Measurements from ENCODE around the gene MOCOS. TPM values are rescaled to one million over a fixed set of nuclear protein-coding genes. Genes with fewer than 3 reads are reported as not detected.
A peak's percentile ranks its signal among the peaks of the same experiment; 100 is the strongest.

MOCOS gene
- total and polyA plus RNA-seq, 2 donors (not counting 1 experiment from before 2014, with no cell fraction given), result 0.01 to 0.05 TPM

DNA sequence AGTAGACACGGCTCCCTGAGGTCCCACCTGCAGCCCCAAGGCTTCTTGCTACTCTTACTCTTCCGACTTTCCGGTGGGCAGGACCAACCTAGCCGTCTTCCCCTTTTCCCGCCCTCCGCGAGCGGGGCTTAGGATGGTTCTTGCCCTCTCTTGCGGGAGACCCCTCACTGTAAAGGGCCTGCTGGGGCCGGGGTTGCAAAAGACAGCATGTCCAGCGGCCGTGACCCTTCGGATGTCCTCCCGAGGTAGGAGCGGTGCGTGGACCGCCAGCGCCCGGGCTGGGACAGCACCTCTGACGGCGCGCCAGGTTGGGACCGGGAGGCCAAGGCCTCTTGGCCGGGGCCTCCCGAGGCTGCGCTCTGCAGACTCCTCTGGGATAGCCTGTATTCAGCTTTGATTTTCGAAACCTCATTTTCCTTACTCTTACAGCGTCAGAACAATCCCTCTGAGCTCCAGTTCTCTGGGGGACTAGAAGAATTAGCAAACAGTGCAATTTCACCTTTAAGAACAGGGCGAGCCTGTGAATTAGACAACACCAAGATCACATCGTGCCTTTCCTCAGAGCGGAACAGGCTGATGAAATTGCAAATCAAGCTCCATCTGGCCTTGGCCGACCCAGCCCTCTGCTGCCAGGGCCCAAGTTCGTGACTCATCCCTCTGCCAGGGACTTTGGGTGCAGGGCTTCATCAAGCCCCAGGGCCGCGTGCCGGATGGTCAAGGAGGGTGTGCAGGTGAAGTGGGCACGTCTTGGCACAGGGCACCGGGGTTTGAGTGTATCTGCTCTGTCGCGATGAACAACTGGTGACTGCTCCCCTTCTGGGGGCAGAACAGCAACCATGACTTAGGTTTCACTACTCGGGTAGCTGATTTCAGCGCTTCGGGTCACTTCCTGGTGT, 777 bp downstream of the MOCOS start:
- WGBS (ENCODE audit: insufficient coverage), result 43% methylated on average over 40 of the region's 43 CpGs
- DNase-seq (no peak), ATAC-seq (ENCODE audit: low read depth) (peak; percentile 21)
- peaks cover 31% of the 10 kb centered on the region for H3K27me3 Mint-ChIP-seq
- peak overlapping the region; percentile 83 for H3K9ac ChIP-seq (ENCODE audit: low read length)
- H3K4me3 ChIP-seq (ENCODE audit: control extremely low read depth in 1 of 5, extremely low read depth in 1 of 5, insufficient read depth in 1 of 5, low read depth in 2 of 5, low read length in 4 of 5), result peak overlapping the region; percentile 49 to 92 (median 66)
- no peak overlapping the region for H3K27ac Mint-ChIP-seq
- H2AFZ ChIP-seq (ENCODE audit: insufficient read depth, low read depth, low read length, poor library complexity, severe bottlenecking), result peak overlapping the region; percentile 89
- H3K9me3 ChIP-seq (ENCODE audit: control extremely low read depth in 1 of 3, control insufficient read depth in 2 of 3, insufficient read depth in 1 of 3, low read length in 2 of 3), result peaks cover 0 to 11% (median 0%) of the 10 kb centered on the region in 3 donors
- H3K4me2 ChIP-seq (replicated peaks; ENCODE audit: low read depth, low read length, poor library complexity, severe bottlenecking), result peak overlapping the region; percentile 99
- peaks cover 26 to 31% of the 10 kb centered on the region in 2 donors for H3K4me1 ChIP-seq (ENCODE audit: control insufficient read depth in 2 of 2, insufficient read depth in 2 of 2, low read length in 2 of 2)
- H3K27ac ChIP-seq (ENCODE audit: low read length in 2 of 2), result no peak overlapping the region
- intact Hi-C loops (cut with micrococcal nuclease), result no loop called here
- H3K27me3 ChIP-seq (replicated peaks in 1 of 4; ENCODE audit: control extremely low read depth in 1 of 4, control insufficient read depth in 3 of 4, insufficient read depth in 4 of 4, low read length in 3 of 4), result peaks cover 0 to 22% (median 10%) of the 10 kb centered on the region in 4 experiments
- H3K79me2 ChIP-seq (ENCODE audit: control insufficient read depth, insufficient read depth, low read length), result no peaks in the 10 kb centered on the region
- no peaks in the 10 kb centered on the region for H3K9me3 Mint-ChIP-seq (ENCODE audit: insufficient read depth)
- TF ChIP-seq, protein P1, sequence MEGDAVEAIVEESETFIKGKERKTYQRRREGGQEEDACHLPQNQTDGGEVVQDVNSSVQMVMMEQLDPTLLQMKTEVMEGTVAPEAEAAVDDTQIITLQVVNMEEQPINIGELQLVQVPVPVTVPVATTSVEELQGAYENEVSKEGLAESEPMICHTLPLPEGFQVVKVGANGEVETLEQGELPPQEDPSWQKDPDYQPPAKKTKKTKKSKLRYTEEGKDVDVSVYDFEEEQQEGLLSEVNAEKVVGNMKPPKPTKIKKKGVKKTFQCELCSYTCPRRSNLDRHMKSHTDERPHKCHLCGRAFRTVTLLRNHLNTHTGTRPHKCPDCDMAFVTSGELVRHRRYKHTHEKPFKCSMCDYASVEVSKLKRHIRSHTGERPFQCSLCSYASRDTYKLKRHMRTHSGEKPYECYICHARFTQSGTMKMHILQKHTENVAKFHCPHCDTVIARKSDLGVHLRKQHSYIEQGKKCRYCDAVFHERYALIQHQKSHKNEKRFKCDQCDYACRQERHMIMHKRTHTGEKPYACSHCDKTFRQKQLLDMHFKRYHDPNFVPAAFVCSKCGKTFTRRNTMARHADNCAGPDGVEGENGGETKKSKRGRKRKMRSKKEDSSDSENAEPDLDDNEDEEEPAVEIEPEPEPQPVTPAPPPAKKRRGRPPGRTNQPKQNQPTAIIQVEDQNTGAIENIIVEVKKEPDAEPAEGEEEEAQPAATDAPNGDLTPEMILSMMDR (IDR thresholded peaks at IDR 0.05), result no peak
- no peak for TF ChIP-seq EZH2 (IDR thresholded peaks at IDR 0.05; ENCODE audit: borderline replicate concordance, insufficient read depth, low read depth, low read length, poor library complexity, severe bottlenecking)
- peak overlapping the region; percentile 83 for H3K4me3 Mint-ChIP-seq
- no peaks in the 10 kb centered on the region for H3K36me3 ChIP-seq (replicated peaks in 1 of 2; ENCODE audit: control extremely low read depth in 1 of 2, control insufficient read depth in 1 of 2, extremely low read depth in 1 of 2, insufficient read depth in 2 of 2, low read length in 1 of 2)
- CTCF ChIA-PET, result interaction anchor here (0.5 to 1.3 kb wide), 3 partner anchors 55 to 96 kb away, joined by 3 to 7 read pairs (median 4); no protein-coding TSS in a partner anchor
- POLR2A ChIA-PET, result no interaction called here
- H3K4me1 Mint-ChIP-seq, result peaks cover 36% of the 10 kb centered on the region
- no peaks in the 10 kb centered on the region for H4K20me1 ChIP-seq (ENCODE audit: control insufficient read depth, insufficient read depth, low read length, poor library complexity, severe bottlenecking)

DNA sequence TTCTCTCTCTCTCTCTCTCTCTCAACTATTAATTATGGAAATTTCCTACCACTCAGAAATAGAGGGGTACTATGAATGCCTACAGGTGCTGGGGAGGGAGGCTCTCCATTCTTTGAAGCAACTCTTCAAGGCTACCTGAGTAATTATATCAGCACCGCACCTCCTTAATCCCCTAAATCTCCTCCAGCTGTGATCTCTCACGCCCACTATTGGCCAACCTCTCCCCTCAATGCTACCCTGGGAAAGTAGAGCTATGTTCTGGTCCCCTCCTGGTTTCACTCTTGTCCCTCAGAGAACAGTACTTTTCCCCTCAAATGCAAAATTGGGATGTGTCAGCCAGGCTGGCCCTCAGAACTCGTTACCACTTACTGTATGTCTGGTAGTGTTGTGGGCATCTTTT, 1.6 kb downstream of the MOCOS start:
- POLR2A ChIA-PET, result no interaction called here
- Histone ChIP-seq H3K9ac (ENCODE audit: low read length) (no peak overlapping the region), H4K20me1 (ENCODE audit: control insufficient read depth, insufficient read depth, low read length, poor library complexity, severe bottlenecking) (no peaks in the 10 kb centered on the region), H3K4me1 (ENCODE audit: control insufficient read depth in 2 of 2, insufficient read depth in 2 of 2, low read length in 2 of 2) (peaks cover 26 to 31% of the 10 kb centered on the region in 2 donors), H3K4me3 (ENCODE audit: control extremely low read depth in 1 of 5, extremely low read depth in 1 of 5, insufficient read depth in 1 of 5, low read depth in 2 of 5, low read length in 4 of 5) (no peak overlapping the region), H3K79me2 (ENCODE audit: control insufficient read depth, insufficient read depth, low read length) (no peaks in the 10 kb centered on the region), H3K36me3 (replicated peaks in 1 of 2; ENCODE audit: control extremely low read depth in 1 of 2, control insufficient read depth in 1 of 2, extremely low read depth in 1 of 2, insufficient read depth in 2 of 2, low read length in 1 of 2) (no peaks in the 10 kb centered on the region), H3K9me3 (ENCODE audit: control extremely low read depth in 1 of 3, control insufficient read depth in 2 of 3, insufficient read depth in 1 of 3, low read length in 2 of 3) (peaks cover 0 to 11% (median 0%) of the 10 kb centered on the region in 3 donors), H3K27ac (ENCODE audit: low read length in 2 of 2) (no peak overlapping the region), H3K27me3 (replicated peaks in 1 of 4; ENCODE audit: control extremely low read depth in 1 of 4, control insufficient read depth in 3 of 4, insufficient read depth in 4 of 4, low read length in 3 of 4) (peaks cover 0 to 22% (median 10%) of the 10 kb centered on the region in 4 experiments), H3K4me2 (replicated peaks; ENCODE audit: low read depth, low read length, poor library complexity, severe bottlenecking) (no peak overlapping the region), H2AFZ (ENCODE audit: insufficient read depth, low read depth, low read length, poor library complexity, severe bottlenecking) (no peak overlapping the region)
- DNase-seq (no peak), ATAC-seq (ENCODE audit: low read depth) (no peak)
- peaks cover 36% of the 10 kb centered on the region for H3K4me1 Mint-ChIP-seq
- no peak overlapping the region for H3K27ac Mint-ChIP-seq
- CTCF ChIA-PET, result interaction anchor here (1.0 to 1.3 kb wide), 2 partner anchors 93 to 95 kb away, joined by 3 to 4 read pairs; no protein-coding TSS in a partner anchor
- intact Hi-C loops (cut with micrococcal nuclease), result no loop called here
- peaks cover 31% of the 10 kb centered on the region for H3K27me3 Mint-ChIP-seq
- H3K9me3 Mint-ChIP-seq (ENCODE audit: insufficient read depth), result no peaks in the 10 kb centered on the region
- 92% methylated on average over 2 of the region's 3 CpGs for WGBS (ENCODE audit: insufficient coverage)
- H3K4me3 Mint-ChIP-seq, result peak overlapping the region; percentile 83
- TF ChIP-seq, protein P1 (IDR thresholded peaks at IDR 0.05), result no peak
- TF ChIP-seq EZH2 (IDR thresholded peaks at IDR 0.05; ENCODE audit: borderline replicate concordance, insufficient read depth, low read depth, low read length, poor library complexity, severe bottlenecking), result no peak
